Stimulated activated CD4-positive, alpha-beta T cell treated with anti-CD3 and anti-CD28 coated beads, Interleukin-1b, Interleukin-23, amount 100 ng/mL, for 1 hour (primary cell): ENCODE data around the gene IL10.

Source experiments
- DNase-seq, 2 donors: peaks; one replicate each; pipeline ENCODE4 v3.0.0-alpha.2; 2020; ENCODE audit warnings: low read depth in 2 of 2

IL10 gene

GRCh38 chr1:206734499-206735142 lies 37.7 kb downstream of the IL10 start:
- DNase-seq = peak; percentile 66 to 84

DNA sequence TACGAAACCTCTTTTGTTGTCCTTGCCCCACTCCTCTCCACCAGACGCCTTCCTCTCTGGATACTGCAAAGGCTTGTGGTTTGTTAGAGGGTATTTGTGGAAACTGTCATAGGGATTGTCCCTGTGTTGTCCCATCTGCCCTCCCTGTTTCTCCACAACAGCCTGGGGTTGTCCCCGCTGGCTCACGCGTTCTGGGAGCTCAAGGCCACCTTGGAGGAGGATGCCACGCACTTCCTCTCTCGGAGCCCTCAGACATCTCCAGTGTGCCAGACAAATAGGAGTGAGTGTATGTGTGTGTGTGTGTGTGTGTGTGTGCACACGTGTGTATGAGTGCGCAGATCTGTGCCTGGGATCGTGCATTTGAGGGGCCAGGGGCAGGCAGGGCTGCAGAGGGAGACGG lies 39.3 kb downstream of the IL10 start:
- DNase-seq = no peak

DNA sequence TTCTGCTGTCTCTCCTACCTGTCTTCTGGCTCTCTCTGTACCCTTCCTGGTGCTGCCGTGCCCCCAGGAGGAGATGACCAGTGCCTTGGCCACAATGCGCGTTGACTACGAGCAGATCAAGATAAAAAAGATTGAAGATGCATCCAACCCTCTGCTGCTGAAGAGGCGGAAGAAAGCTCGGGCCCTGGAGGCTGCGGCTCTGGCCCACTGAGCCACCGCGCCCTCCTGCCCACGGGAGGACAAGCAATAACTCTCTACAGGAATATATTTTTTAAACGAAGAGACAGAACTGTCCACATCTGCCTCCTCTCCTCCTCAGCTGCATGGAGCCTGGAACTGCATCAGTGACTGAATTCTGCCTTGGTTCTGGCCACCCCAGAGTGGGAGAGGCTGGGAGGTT lies 39.8 kb downstream of the IL10 start:
- DNase-seq = no peak

- no peak for DNase-seq
Measured at GRCh38 chr1:206729507-206729906, 42.8 kb downstream of the IL10 start.

DNA sequence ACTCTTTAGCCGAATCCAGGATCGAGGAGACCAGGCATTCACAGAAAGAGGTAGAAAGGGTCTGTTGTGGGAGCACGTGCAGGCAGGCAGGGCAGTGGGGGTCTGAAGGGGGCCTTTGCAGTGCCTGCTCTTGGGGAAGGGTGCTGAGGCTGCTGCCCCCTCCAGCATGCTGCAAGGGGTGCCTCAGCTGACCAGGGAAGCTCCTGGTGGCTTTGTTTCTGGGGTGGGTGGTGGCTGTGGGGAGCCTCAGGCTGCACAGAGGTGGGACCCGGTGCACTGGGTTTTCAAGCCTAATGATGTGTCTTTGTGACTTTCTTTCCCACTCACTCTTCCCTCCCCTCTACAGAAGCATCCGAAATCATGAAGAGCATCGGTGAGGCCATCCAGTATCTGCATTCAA lies 43.2 kb downstream of the IL10 start:
- no peak for DNase-seq

- no peak for DNase-seq
Measured at GRCh38 chr1:206728697-206728987, 43.7 kb downstream of the IL10 start.

GRCh38 chr1:206727981-206728696 lies 44.2 kb downstream of the IL10 start:
- no peak for DNase-seq

DNA sequence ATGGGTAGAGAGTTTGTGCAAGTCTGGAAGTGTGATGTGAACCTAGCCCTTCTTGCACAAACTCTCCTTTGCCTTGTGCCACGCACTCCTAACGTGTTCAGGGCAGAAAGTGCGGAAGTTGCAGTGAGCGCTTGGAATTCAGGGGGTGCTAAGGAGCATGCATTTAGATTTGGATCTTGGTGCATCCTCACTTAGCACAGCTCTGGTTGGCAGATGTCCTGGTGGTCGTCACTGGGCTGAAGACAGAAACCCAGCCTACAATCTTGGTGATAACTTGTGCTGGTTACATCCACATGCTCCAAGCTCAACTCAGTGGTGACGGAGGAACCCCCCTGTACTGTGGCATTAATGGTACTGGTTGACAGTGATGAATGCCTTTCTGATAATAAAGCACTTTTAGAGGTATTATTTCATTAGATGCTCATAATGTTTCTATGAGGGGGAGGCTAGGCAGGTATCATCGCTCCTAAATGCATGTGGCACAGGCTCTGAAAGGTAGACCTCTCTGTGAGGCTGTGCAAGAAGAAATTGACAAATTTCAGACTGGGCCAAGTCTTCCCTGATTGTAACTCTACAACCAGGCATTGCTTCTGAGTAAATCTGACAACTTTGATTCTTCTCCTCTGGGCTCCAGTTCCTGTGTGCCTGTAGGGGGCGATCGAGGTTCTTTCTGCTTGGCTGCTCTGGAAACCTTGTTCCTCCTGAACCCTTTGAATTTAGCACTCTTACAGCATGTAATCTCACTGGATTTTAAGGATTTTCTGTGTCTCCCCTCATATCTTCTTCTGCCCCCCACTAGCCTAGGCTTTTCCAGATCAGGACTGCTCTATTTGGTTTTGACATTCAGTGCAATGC lies 47.0 kb downstream of the IL10 start:
- no peak for DNase-seq

DNA sequence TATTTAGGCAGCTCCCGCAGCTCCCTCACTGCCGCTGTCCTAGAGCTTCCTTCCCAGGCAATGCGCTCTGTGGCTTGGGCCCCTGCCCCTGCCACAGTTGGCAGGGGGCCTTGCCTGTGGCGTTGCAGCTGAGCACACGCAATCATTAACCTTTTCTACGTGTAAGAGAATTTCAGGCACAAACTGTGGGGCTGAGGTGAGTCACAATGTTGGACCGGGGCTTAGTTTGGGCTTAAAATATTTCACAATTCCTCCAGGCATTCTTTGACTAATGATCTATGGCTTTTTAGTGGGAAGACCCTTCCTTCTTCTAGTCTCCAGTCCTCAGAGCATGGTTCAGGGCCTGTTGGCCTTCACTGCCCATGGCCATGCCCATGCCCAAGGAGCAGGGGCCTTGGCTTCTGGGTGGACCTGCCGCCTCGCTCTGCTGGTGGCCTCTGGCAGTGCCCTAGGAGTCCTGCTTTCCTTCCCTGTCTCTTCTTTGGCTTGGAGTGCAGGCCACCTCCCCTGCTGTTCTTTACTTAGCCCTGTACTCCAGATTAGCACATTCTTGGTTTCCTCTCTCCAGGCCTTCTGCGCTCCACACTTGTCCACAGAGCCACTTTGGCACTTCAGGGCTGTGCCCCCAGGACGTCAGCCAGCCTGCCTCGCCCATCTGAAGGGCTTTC lies 48.4 kb downstream of the IL10 start:
- no peak for DNase-seq

GRCh38 chr1:206723462-206723804 lies 48.9 kb downstream of the IL10 start:
- DNase-seq = no peak

- DNase-seq = no peak
Measured at GRCh38 chr1:206722751-206723461, 49.4 kb downstream of the IL10 start.

DNA sequence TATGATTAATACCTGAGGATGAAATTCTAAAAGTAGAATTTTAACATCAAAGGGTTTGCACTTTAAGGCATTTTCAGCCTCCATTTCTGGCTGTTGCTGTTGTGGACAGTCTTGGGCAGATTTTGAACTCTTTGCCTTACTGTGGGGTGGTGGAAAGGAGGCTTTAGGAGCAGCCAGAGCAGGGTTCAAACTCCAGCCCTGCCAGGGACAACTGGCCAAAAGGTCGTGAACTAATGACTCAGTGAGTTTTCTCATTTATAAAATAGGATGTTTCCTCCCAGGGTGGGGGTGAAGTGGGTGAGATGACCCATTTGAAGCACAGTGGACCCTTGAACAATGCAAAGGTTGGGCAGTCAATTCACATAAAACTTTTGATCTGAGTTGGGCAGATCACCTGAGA lies 50.8 kb downstream of the IL10 start:
- no peak for DNase-seq

GRCh38 chr1:206719169-206719839 lies 53.0 kb downstream of the IL10 start:
- no peak for DNase-seq

DNA sequence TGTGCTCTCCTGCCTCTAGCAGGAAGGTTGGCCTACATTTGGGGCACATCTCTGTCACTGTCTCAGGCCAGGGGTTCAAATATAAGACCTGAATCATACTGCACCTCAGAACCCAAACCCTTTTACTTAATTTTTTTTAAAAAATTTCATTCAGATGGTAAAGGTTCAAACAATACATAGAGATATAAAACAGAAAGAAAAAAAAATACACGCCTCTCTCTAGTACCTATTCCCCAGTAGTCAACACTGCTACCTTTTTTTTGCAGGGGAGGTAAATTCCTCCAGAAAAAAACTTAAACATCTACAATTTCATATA lies 54.7 kb downstream of the IL10 start:
- DNase-seq = no peak
